AG08395 (cell line): ENCODE data around the gene PLCH1.

Experiments used
- DNase-seq: peaks from one replicate; pipeline ENCODE4 v3.0.0; 2012; ENCODE audit warnings: mixed read lengths, low spot score

PLCH1 gene

DNA sequence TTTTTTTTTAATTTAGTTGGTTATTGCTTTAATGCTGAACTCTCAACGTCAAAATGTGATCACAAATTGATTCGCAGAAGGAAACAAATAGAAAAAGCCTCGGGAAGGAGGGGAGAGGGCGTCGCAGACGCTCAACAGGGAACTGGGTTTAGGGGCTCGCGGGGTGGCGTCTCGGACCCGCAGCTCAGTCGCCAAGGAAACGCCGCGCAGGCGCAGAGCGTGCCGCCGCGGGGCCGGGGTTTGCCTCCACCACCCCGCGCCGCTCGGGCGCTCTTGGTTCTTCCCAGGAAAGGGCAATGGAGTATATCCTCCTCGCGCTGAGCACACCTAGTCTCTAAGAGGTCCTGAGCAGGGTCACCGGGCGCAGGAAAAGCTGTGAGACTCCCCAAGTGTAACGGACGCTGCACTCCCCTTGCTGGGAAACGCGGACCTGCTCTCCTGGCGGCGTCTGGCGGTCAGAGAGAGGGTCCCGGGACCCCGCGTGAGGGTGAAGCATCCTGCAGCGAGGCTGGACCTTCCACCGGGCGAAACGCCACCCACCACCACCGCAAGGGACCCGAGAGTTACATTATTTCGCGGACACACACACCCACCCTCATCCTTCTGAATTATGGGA, 753 bp downstream of the PLCH1 start:
- peak; percentile 72 for DNase-seq

DNA sequence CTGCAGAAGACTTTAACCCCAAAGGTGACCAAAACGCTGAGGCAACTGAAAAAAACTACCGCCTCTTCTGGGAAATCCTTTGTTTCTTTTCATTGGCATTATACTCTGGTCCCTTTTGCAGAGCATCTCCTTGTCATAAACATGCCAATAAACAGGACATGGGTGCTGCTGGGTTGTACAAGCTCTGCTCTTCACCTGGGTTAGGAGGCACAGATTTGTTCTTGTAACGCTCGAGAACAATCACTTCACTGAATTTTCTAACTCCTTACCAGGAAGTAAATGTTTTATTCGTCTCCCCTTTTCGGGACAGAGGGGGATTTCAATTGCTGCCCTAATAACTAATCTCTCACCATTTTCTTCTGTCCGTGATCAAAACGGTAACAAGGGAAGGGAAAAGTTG, 1.3 kb downstream of the PLCH1 start:
- DNase-seq: no peak

DNA sequence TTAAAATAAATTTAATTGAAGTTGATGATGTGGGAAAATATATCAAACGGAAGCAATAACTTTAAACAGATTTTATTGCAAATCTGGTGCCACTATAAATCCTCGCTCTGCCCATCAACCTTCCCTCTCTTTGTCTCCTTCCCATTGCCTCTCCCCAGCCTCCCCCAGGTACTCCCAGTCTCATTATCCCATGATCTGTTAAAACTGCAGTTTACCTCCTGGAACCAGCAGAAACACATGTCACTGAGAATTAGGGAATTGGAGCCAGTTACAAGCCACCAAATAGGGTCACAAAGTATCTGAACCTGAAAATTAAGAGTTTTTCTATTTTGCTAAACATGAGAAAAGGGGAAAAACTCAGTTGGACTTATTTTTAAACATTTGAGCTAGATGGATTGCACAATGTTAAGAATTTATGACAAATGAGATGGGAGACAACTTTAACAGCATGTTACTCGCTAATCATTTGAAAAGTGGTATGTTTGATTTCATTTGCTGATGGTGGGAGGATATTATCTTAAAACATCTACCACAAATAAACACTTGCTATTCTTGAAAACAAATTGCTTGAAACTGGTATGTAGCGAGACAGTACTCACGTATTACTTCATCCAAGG, 2.4 kb downstream of the PLCH1 start:
- no peak for DNase-seq

- DNase-seq: no peak
Observed at GRCh38 chr3:155741603-155742002, 3.3 kb downstream of the PLCH1 start.

GRCh38 chr3:155741101-155741500, 3.8 kb downstream of the PLCH1 start:
- DNase-seq: no peak

DNA sequence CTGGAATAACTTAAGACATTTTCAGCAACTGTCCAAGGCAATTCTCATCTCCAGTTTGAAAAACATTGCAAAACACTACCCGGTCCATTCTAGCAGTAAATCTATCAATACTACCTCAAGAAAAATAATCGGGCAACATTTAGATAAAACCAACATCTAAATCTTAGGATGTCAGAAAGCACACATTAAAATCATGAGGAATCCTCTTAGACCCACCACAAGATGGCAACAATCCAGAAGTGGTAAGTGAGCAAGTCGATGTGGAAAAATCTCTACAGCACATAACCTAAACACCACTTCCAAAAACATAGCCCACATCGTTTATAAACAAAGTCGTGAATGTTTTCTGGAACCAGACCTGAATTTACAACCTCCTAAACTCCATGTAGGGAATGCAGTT, 5.7 kb downstream of the PLCH1 start:
- no peak for DNase-seq

- DNase-seq: no peak
Observed at GRCh38 chr3:155738580-155739076, 6.2 kb downstream of the PLCH1 start.

DNA sequence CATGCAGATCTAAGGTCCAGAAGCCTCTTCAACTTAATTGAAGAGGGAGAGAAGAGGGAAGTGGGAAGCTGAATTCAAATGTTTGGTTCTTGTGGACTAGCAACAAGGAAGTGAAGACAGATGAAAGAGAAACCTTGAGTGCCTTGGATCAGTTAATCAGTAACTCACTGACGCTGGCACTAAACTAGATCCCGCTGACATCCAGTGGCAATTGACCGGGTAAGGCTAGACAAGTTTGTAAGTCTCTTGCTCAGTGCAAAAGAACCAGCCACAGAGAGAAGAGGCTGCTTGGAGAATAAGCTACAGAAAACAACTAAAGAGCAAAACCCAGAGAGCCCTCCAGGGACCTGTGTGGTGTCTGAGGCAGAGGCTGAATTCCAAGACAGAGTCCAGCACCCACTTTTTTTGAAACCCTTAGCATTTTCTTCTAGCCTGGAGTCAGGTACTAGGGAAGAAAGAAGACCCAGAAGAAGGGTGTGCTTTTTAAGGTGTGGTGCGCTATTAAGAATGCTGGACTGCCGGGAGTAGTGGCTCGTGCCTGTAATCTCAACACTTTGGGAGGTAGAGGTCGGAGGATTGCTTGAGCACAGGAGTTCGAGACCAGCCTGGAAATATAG, 6.9 kb downstream of the PLCH1 start:
- DNase-seq: no peak

- no peak for DNase-seq
Observed at GRCh38 chr3:155736381-155736780, 8.5 kb downstream of the PLCH1 start.

DNA sequence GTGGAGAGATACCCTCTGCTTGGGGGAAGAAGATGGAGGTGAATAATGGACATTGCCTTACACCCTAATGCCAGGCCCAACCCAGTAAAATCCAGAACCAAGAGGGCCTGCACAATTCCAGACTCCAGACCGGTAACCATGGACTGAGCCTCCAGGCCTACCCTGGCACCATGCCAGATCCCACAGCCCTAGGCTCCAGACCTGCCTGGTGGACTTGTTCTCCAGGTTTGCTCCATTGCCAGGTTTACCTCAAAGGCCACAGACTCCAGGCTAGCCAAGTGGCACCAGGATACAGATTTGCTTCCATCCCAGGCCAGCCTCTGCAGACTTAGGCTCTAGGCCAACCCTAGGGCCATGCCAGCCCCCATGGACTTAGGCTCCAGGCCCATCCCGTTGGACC, 14.0 kb downstream of the PLCH1 start:
- DNase-seq: no peak

DNA sequence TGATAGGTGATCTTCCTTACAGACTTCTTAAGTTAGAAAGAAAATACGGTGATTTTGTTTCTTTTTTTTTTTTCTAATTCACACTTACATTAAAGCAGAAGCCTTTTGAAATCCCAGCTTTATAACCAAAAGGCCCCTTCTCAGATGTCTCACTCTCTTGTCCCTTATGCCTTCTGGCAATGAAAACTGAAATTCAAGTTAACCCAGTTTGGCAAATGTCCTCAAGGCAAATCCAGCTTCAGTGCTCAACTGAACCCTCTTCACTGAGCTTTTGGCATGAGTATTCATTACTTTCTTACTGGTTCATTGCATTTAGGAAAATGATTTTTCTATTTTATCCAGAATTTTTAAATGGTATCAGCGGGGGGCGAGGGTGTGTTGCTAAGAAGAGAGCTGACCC, 17.0 kb downstream of the PLCH1 start:
- DNase-seq: no peak

DNA sequence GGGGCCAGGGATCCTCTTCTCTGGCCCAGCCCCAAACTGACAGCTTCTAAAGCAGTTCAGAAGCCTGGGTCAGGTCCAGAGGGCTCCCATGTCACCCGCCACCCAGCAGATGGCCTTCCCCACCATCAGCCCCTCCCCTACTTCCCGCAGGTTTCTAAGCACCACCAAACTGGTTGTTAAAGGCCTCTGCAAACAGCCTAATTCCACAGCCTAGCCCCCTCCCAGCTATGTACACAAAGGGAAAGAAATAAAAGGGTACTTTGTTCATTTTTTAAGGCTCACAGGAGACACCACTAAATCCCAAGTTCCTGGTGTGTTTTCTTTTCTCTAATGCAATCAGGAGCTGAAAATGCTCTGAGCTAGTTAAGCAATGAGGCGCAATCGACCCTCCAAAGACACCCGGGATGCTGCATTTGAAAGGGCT, 30.6 kb downstream of the PLCH1 start:
- no peak for DNase-seq

DNA sequence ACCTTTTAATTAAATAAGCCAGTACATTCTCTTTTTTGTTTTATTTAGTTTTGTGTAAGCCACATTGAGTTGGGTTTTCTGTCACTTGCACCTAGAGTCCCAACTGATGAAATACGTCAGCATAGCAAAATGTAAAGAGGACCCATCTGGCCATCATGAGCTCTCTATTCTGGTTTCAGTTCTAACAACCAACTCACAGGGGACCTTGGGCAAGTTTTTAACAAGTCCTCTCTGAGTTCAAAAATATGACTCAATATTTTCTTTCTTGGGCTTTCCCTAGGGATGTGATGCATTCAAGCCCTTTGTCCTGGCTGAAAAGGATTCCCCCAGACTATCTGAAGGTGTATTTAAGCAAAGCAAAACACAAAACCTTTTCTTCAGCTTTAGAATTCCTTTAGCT, 32.9 kb downstream of the PLCH1 start:
- DNase-seq: peak; percentile 8

DNA sequence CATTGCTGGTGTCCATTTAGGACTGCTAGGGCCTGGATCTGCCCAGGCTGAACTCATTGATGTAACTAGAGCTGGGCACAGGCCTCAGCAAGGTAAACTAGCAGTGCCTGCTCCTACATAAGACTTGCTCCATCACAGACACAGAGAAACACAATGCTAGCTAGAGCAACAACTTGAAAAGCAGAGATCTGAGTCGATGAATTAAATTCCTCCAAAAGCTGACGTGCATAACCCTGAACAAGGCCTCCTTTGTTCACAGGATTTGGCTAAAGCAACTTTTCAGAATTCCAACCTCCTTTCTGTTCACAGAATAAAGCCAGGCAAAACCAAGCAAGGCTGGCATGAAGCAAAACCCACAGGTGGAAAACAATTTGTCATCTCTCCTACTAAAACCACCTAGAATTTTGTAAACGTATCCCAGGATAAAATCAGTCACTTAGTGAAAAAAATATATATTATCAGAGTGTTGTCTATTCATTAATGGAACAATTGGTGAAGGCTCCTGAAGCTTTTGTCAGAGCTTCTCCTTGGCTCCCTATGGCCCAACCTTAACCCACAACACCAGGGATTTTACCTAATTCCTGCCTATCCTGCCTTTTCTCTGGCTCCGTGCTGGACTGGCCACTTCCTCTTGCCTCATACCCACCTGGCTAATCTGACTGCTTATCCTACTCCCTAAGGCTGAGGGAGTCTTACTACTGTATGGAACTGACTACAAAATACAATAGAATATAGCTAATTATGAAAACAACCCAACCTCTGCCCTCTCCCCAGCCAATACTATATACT, 39.9 kb downstream of the PLCH1 start:
- no peak for DNase-seq

DNA sequence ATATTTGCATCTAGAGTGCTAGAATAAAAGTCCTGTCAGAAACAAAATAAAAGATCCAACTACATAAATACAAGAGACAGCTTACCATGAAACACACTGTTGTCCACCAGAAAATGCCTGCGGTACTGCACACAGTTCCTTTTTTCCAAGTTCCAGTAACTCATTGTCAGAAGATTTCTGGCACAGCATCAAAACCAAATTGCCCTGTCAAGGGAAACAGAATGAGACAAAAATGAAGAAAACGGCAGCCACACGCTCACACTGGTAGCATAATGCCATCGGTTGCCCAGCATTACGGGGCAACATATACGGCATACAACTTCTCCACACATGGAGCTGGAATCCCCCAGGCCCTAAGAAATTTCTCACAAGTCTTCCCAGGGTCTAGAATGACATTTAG, 40.8 kb downstream of the PLCH1 start:
- no peak for DNase-seq

DNA sequence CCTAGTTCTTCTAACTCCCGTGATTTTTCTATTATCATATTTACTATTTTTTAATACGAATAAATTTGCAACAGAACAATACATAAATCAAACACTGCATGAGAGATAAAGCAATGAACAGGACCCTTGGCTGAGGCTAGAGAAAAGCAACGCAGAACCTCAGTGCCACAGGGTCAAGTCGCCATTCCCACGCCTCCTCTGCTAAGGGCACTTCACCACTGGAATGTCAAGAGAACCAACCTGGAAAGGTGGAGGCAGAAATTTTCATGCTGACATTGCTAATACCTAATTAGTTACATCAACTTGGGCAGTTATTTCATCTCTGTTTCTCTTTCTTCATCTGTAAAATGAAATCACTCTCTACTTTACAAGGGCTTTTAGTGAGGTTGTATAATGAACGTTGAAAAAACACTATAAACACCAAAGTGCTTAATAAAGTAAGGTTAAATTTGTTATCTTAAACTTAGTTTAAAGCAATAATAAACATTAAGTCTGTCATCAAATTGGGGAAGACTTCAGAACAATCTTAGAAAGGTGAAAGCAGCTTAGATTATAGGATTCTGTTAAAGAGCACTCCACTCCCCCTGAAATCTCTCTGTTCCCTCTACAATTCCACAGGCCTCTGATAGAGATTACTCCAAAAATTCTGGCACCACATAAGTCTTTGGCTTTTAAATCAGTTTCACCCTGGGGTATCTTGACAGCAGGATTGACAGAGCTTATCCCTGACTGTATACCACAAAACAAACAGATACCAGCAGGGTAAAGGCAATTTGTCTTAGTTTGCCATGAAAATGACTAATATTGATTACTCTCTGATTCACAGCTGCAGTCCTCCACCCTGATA, 41.9 kb downstream of the PLCH1 start:
- DNase-seq: no peak

- DNase-seq: peak; percentile 62
Observed at GRCh38 chr3:155701882-155702465, 42.9 kb downstream of the PLCH1 start.

DNA sequence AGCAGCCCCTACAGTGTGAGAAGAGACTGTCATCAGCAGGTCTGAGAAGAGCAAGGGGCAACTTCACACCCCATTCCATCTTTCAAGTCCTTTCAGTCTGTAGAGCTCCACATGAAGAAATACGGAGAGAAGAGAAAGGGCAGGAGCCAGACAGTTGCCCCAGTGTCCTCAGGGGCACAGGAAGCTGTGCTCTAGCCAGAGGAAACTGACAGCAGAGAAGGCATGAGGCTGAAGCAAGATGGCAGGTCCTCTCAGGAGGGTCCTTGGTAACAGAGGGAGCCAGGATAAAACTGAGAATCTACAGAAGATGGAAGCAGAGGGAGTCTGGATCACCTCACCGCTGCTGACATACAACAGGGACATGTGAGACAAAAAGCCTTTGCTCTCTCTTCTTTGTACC, 47.3 kb downstream of the PLCH1 start:
- DNase-seq: no peak

DNA sequence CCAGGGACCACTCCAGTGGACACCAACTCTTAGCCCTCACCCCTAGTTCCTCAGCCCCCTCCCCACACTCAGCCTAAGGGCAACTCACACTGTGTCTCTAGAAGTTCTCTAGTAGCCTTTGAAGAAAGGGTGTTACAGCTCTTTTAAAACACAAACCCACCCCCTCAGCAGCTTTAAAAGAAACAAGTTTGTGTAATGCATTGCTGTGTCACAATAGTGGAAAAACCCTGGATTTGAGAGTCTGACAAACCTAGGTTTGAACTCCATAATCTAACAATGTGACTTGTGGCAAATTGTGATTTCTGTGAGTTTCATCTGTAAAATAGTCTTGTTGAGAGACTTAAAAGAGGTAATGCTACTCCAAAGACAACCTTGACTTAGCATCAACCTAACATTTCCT, 54.0 kb downstream of the PLCH1 start:
- DNase-seq: no peak

- DNase-seq: no peak
Observed at GRCh38 chr3:155688481-155688880, 56.4 kb downstream of the PLCH1 start.

GRCh38 chr3:155683344-155683720, 61.5 kb downstream of the PLCH1 start:
- DNase-seq: no peak
